ENCODE results near the gene KCNMA1.

DNA sequence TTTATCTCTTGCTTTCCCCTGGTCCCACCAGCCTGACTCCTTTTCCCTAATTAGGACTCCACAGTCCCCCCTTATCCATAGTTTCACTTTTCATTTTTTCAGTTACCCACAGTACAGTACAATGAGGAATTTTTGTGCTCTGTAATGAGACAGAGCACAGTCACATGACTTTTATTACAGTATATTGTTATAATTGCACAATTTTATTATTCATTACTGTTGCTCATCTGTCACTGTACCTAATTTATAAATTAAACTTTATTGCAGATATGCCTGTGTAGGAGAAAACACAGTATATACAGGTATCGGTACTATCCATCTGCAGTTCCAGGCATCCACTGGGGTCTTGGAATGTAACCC is 125.4 kb downstream of the KCNMA1 start:
- TF ChIP-seq, protein P1, sequence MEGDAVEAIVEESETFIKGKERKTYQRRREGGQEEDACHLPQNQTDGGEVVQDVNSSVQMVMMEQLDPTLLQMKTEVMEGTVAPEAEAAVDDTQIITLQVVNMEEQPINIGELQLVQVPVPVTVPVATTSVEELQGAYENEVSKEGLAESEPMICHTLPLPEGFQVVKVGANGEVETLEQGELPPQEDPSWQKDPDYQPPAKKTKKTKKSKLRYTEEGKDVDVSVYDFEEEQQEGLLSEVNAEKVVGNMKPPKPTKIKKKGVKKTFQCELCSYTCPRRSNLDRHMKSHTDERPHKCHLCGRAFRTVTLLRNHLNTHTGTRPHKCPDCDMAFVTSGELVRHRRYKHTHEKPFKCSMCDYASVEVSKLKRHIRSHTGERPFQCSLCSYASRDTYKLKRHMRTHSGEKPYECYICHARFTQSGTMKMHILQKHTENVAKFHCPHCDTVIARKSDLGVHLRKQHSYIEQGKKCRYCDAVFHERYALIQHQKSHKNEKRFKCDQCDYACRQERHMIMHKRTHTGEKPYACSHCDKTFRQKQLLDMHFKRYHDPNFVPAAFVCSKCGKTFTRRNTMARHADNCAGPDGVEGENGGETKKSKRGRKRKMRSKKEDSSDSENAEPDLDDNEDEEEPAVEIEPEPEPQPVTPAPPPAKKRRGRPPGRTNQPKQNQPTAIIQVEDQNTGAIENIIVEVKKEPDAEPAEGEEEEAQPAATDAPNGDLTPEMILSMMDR (conservative IDR thresholded peaks at IDR 0.05), result no peak
- no peak for TF ChIP-seq EZH2 (IDR thresholded peaks at IDR 0.05; ENCODE audit: low read depth)

Measured in PC-9 (cell line).